Left renal cortex interstitium (tissue), 4 donors: ENCODE measurements around the gene TECPR1. TPM values are rescaled to one million over a fixed set of nuclear protein-coding genes. Genes with fewer than 3 reads are reported as not detected.

Experiments
- DNase-seq, 4 donors: peaks; one replicate each; pipeline ENCODE4 v3.0.0-alpha.2; 2013; ENCODE audit warnings: low read depth in 4 of 4, low spot score in 2 of 4, missing footprints in 1 of 4
- polyA plus RNA-seq, 4 donors: library from polyadenylated mRNA; unstranded; fragments of 120-200 nt; gene quantifications; one replicate each; pipeline ENCODE4 v1.2.1, GENCODE V29; 2013; ENCODE audit not compliant: insufficient read length in 4 of 4

Gene TECPR1
- polyA plus RNA-seq, 4 donors: 13.8 to 26.9 (median 20.4) TPM

- no peak for DNase-seq
These were observed 32.5 kb upstream of the TECPR1 start for GRCh38 chr7:98284335-98285036.

GRCh38 chr7:98283887-98284222 is 31.8 kb upstream of the TECPR1 start:
- DNase-seq: no peak

GRCh38 chr7:98283127-98283886 is 31.3 kb upstream of the TECPR1 start:
- DNase-seq: no peak

GRCh38 chr7:98282703-98283102 is 30.7 kb upstream of the TECPR1 start:
- DNase-seq: no peak

GRCh38 chr7:98281757-98282606 is 29.9 kb upstream of the TECPR1 start:
- DNase-seq: no peak

GRCh38 chr7:98280791-98281756 is 29.0 kb upstream of the TECPR1 start, which contains the start of gene BRI3:
BRI3 (plus strand) TSS chr7:98281686; CDS start chr7:98281796, 110 bp downstream.
- DNase-seq: peak in 3 of 4 donors; percentile 57 to 82 (median 75)

- DNase-seq: no peak
These were observed 28.3 kb upstream of the TECPR1 start for GRCh38 chr7:98280296-98280695.

- DNase-seq: no peak
These were observed 26.9 kb upstream of the TECPR1 start for GRCh38 chr7:98278936-98279335.

- no peak for DNase-seq
These were observed 26.4 kb upstream of the TECPR1 start for GRCh38 chr7:98278408-98278807.

- no peak for DNase-seq
These were observed 24.3 kb upstream of the TECPR1 start for GRCh38 chr7:98276241-98276761.

- DNase-seq: no peak
These were observed 15.3 kb upstream of the TECPR1 start for GRCh38 chr7:98267303-98267702.

GRCh38 chr7:98266840-98267239 is 14.8 kb upstream of the TECPR1 start:
- no peak for DNase-seq

GRCh38 chr7:98265841-98266271 is 13.8 kb upstream of the TECPR1 start:
- DNase-seq: no peak

- DNase-seq: no peak
These were observed 5.7 kb upstream of the TECPR1 start for GRCh38 chr7:98257701-98258100.

GRCh38 chr7:98256431-98256830 is 4.4 kb upstream of the TECPR1 start:
- no peak for DNase-seq

- DNase-seq: no peak
These were observed 3.0 kb upstream of the TECPR1 start for GRCh38 chr7:98254951-98255610.

- DNase-seq: no peak
These were observed 2.5 kb upstream of the TECPR1 start for GRCh38 chr7:98254516-98254915.

GRCh38 chr7:98252425-98253054 is 508 bp upstream of the TECPR1 start:
- no peak for DNase-seq

- no peak for DNase-seq
These were observed 816 bp downstream of the TECPR1 start for GRCh38 chr7:98251231-98251600.
